ENCODE data around the gene LVRN.
"Not testable (repeated sequence)": the region's sequence is repeated elsewhere in the genome, so short reads cannot be mapped to it uniquely, and the experiment has no call there.

The LVRN gene

DNA sequence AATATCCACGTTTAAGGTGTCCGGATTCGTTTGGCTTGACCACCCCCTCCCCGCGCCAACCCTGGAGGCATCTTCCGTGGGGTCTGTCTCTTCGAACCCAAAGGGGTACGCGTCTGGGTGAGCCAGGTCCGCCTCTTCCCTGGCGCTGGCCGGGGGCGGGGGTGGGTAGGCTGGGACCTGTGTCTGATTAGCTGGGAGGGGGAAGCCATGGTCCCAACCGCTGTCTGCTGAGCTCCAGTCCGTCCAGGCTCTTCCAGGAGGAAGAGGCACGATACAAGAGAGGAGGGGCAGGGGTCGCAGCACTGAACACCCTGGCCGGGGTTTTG lies at the start of gene LVRN:
TSS of gene LVRN (plus strand) at position 237 of the 326 bp plus-strand sequence. CDS start 143 bp downstream, outside the sequence.
- in situ Hi-C loops (cut with MboI; ENCODE audit: low sequenced_read_pairs): no loop called here

DNA sequence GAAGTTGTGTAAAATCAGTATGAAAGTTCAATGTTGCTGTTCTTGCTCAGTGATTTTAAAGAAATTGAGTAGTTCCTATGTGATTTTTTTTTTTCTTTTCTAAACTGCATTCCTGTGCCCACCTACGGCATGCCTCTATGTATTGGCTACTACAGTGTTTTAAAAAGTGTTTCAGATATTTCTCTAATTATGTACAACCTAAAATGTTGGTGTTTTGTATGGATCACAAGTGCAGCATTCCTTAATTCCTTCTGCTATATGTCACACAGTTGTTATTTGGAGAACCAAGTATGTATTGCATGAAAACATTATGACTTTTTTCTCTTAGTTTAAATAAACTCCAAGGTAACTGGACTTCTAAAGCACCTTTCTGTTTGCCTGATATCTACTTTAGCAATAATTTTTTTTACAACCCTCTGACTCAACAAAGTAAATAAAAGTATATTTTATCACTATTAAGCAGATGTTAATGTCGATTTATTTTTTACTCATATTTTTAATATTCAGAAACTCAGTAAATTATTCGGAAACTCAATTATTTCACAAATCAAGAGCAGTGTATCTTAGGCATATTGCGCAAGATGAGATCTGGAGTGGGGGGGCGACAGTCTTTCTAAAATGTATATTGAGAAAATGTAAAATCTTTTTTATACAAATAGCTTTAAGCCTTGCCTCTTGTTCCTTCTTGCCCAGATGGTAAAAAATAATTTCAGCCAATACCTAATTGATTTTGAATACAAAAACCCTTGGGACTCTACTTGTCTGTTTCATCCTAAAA lies 48.5 kb upstream of the LVRN start:
- in situ Hi-C loops (cut with MboI; ENCODE audit: low sequenced_read_pairs): not testable (repeated sequence)

DNA sequence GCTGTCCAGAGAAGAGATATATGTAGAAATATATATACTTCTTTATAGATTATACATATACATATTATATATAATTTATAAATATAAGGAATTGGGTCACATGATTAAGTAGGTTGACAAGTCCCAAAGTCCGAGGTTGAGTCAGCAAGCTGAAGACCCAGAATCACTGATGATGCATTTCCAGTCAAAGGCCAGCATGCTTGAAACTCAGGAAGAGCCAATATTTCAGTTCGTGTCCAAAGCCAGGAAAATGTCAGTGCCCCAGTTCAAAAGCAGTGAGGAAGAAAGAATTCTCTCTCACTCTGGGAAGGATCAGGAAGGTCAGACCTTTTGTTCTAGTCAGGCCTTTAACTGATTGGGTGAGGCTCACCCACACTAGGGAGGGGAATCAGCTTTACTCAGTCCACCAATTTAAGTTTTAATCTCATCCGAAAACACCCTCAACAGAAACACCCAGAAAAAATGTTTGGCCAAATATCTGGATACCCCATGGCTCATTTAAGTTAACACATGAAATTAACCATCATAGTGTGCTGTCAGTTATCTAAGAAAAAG lies 42.0 kb upstream of the LVRN start:
- in situ Hi-C loops (cut with MboI; ENCODE audit: low sequenced_read_pairs): no loop called here

- in situ Hi-C loops (cut with MboI; ENCODE audit: low sequenced_read_pairs): not testable (repeated sequence)
Measured at GRCh38 chr5:115928578-115929407, 33.5 kb upstream of the LVRN start.

DNA sequence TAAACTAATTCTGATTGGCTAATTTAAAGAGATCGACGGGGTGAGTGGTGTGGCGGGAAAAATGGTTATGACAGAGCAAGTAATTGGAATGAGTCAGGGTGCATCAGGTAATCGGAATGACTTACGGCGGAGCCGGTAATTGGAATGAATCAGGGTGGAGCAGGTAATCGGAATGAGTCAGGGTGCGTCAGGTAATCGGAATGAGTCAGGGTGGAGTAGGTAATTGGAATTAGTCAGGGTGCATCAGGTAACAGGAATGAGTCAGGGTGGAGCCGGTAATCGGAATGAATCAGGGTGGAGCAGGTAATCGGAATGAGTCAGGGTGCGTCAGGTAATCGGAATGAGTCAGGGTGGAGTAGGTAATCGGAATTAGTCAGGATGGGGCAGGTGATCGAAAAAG lies 32.1 kb upstream of the LVRN start:
- in situ Hi-C loops (cut with MboI; ENCODE audit: low sequenced_read_pairs): not testable (repeated sequence)

GRCh38 chr5:115930630-115931337 lies 31.5 kb upstream of the LVRN start:
- in situ Hi-C loops (cut with MboI; ENCODE audit: low sequenced_read_pairs): no loop called here

- in situ Hi-C loops (cut with MboI; ENCODE audit: low sequenced_read_pairs): no loop called here
Measured at GRCh38 chr5:115932991-115933390, 29.3 kb upstream of the LVRN start.

- in situ Hi-C loops (cut with MboI; ENCODE audit: low sequenced_read_pairs): no loop called here
Measured at GRCh38 chr5:115934388-115934974, 27.8 kb upstream of the LVRN start.

GRCh38 chr5:115936031-115936430 lies 26.2 kb upstream of the LVRN start:
- in situ Hi-C loops (cut with MboI; ENCODE audit: low sequenced_read_pairs): no loop called here

- in situ Hi-C loops (cut with MboI; ENCODE audit: low sequenced_read_pairs): no loop called here
Measured at GRCh38 chr5:115939059-115939458, 23.2 kb upstream of the LVRN start.

GRCh38 chr5:115940080-115940810 lies 22.0 kb upstream of the LVRN start:
- in situ Hi-C loops (cut with MboI; ENCODE audit: low sequenced_read_pairs): no loop called here

- in situ Hi-C loops (cut with MboI; ENCODE audit: low sequenced_read_pairs): no loop called here
Measured at GRCh38 chr5:115941051-115941675, 21.1 kb upstream of the LVRN start.

DNA sequence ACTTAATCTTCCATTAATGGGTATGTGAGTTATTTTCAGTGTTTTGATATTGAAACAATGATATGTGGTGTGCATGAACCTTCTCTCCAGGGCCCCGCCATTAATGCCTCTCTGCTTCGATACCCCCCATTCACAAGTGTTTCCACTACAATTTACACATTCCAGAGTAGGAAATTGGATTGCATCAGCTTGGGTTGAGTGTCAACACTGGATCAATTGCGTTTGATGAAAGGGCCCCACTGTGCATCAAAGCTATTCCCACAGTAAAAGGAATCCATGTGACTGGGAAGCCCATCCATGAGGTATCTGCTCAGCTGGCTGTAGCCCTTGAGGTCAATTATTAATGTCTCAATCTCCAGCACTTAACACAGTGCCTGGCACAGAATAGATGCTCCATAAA lies 17.8 kb upstream of the LVRN start:
- in situ Hi-C loops (cut with MboI; ENCODE audit: low sequenced_read_pairs): no loop called here

DNA sequence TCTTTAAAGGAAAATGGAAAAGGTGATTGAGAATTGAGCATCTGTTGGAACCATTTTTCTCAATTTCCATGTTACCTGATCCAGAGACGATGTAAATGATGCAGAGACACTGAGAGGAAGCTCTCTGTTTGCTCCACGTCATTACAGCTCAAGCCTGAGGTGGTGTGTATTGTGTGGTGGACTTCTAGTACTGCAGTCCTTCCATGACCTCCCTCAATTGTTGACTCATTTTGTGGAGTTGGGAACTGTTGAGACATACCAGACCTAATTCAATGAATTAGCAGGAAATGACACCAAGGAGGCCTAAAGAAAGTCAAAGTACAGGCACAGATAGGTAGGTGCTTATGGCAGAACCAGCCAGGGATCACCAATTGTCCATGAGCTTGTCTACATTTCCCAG lies 15.6 kb upstream of the LVRN start:
- in situ Hi-C loops (cut with MboI; ENCODE audit: low sequenced_read_pairs): no loop called here

DNA sequence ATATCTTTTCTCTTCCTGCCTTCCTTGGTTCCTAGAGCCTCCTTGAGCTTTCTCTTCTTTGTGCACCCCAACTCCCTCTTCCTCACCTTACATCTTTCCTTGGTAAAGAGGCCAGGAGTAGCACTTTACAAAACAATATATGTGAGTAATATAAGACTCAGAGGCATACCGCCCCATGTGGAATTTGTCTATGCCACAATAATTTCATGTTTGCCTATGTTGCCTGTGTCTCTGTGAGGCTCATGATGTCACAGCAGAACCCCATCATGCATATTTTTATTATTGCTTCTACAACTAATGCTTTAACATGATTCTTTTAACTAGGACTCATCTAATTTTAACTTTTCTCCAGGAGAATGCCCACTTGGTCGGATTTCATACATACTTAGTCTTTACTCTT lies 15.0 kb upstream of the LVRN start:
- in situ Hi-C loops (cut with MboI; ENCODE audit: low sequenced_read_pairs): no loop called here

DNA sequence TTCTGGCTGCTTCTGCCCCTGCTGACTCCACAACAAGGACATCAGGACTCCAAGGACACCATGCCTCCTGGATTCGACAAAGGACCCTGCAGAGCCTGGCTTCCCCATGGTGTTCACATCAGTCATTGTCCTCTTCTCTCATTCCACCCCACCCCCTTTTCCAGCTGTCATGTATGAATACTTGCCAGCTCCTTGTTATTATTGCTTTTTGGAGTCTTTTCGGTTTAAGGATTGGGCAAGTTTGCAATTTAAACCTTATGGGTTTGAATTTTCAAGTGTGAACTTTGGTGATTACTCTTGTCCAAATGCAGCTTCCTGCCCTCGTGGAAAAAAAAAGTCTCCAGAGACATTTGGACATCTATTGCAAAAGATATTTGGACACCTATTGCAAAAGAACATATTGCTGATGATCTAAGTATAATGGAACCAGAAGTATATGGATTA lies 14.2 kb upstream of the LVRN start:
- in situ Hi-C loops (cut with MboI; ENCODE audit: low sequenced_read_pairs): no loop called here

DNA sequence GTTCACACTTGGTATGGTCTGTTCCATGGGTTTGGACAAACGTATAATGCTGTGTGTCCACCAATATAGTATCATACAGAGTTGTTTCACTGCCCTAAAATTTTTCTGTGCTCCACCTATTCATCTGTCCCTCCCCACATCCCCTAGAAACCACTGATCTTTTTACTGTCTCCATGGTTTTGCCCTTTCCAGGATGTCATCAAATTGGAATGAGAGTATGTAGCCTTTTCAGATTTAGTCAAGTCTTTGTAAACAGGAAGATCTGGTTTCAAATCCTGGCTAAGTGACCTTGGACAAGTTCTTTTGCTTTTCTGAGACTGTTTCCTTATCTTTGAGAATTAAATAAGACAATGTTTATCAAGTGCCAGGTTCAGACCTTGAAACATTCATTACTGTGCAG lies 13.2 kb upstream of the LVRN start:
- in situ Hi-C loops (cut with MboI; ENCODE audit: low sequenced_read_pairs): no loop called here

DNA sequence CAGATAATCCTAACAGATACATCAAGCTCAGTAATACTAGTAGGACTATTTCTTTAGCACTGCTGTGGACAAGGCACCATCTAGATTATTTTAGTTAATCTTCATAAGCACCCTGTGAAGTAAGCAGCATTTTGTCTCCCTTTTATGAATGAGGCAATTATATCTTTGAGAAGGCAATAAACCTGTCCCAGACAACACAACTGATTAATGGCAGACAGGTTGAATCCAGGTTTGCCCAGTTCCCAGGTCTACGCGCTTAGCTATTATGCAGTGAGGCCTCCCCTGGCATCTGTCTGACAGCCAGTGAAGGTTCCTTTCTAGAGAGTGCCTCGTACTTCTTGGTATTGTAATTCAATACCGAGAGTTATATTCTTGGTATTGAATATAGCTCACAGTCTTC lies 9.7 kb upstream of the LVRN start:
- in situ Hi-C loops (cut with MboI; ENCODE audit: low sequenced_read_pairs): no loop called here

- in situ Hi-C loops (cut with MboI; ENCODE audit: low sequenced_read_pairs): no loop called here
Measured at GRCh38 chr5:115954144-115954543, 8.1 kb upstream of the LVRN start.

DNA sequence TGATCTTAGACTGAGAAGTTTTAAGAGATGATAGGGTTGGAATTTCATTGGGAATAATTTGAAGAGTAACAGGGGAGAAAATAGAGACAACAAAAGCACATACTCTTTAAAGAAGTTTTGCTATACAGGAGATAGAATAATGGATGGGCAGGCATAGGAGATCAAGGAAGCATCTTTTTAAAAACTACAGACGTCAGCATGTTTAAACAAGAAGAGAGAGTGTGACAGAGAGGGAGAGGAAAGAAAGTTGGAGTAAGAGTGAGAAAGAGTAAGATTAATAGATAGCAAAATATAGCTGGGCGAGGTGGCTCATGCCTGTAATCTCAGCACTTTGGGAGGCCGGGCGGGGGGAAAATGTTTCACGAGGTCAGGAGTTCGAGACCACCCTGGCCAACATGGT lies 5.3 kb upstream of the LVRN start:
- in situ Hi-C loops (cut with MboI; ENCODE audit: low sequenced_read_pairs): no loop called here
